Adrenal gland (tissue), 5 donors: Measurements from ENCODE around the gene LPIN1.

ENCODE experiments used
- CTCF ChIP-seq, 6 experiments: fragments of 450-650 bp in 4 of 6; fragments of 200-600 bp in 2 of 6; sonication (generic) in 1 of 6; IDR thresholded peaks; 1 replicate in 5 of 6; 2 replicates in 1 of 6; pipeline versions ENCODE4 v1.5.1 to v1.8.0; 2016 to 2021; ENCODE audit warnings: antibody characterized with exemption in 6 of 6, mild to moderate bottlenecking in 2 of 6, moderate library complexity in 1 of 6
- POLR2A ChIP-seq, 2 donors: fragments of 450-650 bp; IDR thresholded peaks; one replicate each; pipeline ENCODE4 v1.6.1; 2017; ENCODE audit warnings: antibody characterized with exemption in 2 of 2, mild to moderate bottlenecking in 2 of 2, moderate library complexity in 1 of 2
- donor health status: DM: no; HTN: no; CAD: no.

- peak; percentile 66 to 96 (median 78) for TF ChIP-seq CTCF (IDR thresholded peaks at IDR 0.05)
- no peak for TF ChIP-seq POLR2A (IDR thresholded peaks at IDR 0.05)
Observed at GRCh38 chr2:11784747-11785610, 38.5 kb downstream of the LPIN1 start.
